Measurements from ENCODE around the gene CKS1B. TPM values are rescaled to one million over a fixed set of nuclear protein-coding genes. Genes with fewer than 3 reads are reported as not detected.
A peak's percentile ranks its signal among the peaks of the same experiment; 100 is the strongest.

CKS1B gene
- total RNA-seq, 3 donors from 2014 or later: 26.8 to 52.4 (median 29.3) TPM

GRCh38 chr1:154935749-154936554, 38.5 kb upstream of the CKS1B start:
- no peaks in the 10 kb centered on the region for H3K36me3 ChIP-seq (ENCODE audit: low read depth)
- ATAC-seq (no peak), DNase-seq (peak in 1 of 3 donors; percentile 65)
- no peak for TF ChIP-seq CTCF (IDR thresholded peaks at IDR 0.05)
- H3K9me3 ChIP-seq: no peaks in the 10 kb centered on the region
- intact Hi-C loops (cut with DNase I, micrococcal nuclease): no loop called here
- H3K4me1 ChIP-seq (ENCODE audit: low read depth): peaks cover 17% of the 10 kb centered on the region
- peak overlapping the region; percentile 38 for H3K4me3 ChIP-seq

- Histone ChIP-seq H3K36me3 (ENCODE audit: low read depth) (no peaks in the 10 kb centered on the region), H3K4me3 (peak within 1 kb of the TSS; percentile 38), H3K4me1 (ENCODE audit: low read depth) (peaks cover 10% of the 10 kb centered on the region), H3K9me3 (no peaks in the 10 kb centered on the region)
- intact Hi-C loops (cut with DNase I, micrococcal nuclease): no loop called here
- DNase-seq: peak; percentile 96 to 98 (median 97)
- peak; percentile 88 for ATAC-seq
- TF ChIP-seq CTCF (IDR thresholded peaks at IDR 0.05): no peak
Measured at GRCh38 chr1:154936555-154937084, 37.9 kb upstream of the CKS1B start, which contains the start of gene PMVK. Gene PMVK, minus strand, starts transcription at chr1:154936719. Its CDS starts 34 bp downstream, at chr1:154936685.

DNA sequence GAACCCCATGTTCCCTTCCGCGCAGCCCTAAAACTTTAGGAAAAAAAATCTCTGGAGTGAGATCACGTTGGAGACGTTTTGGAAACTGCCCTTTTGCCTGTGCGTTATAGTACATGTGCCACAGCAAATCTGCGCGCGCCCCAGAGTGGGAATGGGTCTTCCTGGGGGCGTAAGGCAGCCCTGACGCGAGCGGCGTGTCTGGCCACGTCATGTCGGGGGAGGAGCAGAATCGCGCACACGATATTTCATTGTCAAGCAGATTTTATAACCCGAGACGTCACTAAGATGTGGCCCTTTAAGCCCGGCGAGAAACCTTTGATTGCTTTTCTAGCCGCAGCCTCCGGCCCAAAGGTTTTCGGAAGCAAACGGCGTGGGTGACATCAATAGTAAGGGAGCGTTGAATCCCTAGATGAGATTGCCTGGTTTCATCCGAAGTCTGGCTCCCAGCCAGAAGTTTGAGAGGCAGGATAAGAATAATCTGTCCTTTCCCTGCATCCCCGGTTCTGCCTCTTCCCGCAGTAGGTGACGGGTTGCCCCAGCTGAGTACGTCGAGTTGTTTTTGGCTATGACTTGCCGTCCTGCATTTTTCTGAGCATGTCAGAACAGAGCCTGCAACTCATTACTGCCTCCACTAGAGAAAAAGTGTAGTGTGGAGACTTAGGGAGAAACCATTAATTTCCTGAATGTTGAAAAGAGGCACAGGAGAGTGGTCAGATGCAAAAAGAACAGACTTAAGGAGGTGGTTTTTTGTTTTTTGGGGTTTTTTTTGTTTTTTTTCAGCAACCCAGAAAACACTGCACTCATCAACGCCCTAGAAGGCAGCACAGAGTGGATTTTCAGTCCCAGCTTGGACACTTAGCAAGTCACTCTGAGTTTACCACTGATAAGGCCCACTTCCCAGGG, 37.1 kb upstream of the CKS1B start:
- Histone ChIP-seq H3K4me3 (peak overlapping the region; percentile 38), H3K9me3 (no peaks in the 10 kb centered on the region), H3K4me1 (ENCODE audit: low read depth) (peaks cover 6% of the 10 kb centered on the region), H3K36me3 (ENCODE audit: low read depth) (no peaks in the 10 kb centered on the region)
- DNase-seq (peak; percentile 91 to 95 (median 93)), ATAC-seq (peak; percentile 82)
- intact Hi-C loops (cut with DNase I, micrococcal nuclease): no loop called here
- no peak for TF ChIP-seq CTCF (IDR thresholded peaks at IDR 0.05)

DNA sequence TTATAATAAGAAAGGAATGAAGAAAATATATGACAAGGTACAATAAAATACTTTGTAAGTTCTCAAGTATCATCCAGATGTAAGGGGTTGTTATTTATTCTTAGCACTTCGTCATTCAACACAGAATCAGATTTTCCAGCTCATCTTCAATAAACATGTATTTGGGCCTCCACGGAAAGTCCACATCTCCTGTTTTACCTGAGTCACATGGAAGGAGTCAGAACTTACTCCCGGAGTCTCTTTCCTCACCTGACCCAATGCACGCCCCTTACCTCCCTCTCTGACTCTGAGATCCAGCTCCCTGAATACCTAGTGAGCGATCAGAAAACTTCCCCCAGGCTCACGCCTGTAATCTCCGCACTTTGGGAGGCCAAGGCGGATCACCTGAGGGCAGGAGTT, 36.5 kb upstream of the CKS1B start:
- Histone ChIP-seq H3K36me3 (ENCODE audit: low read depth) (no peaks in the 10 kb centered on the region), H3K9me3 (no peaks in the 10 kb centered on the region), H3K4me1 (ENCODE audit: low read depth) (peaks cover 6% of the 10 kb centered on the region), H3K4me3 (no peak overlapping the region)
- DNase-seq (no peak), ATAC-seq (no peak)
- intact Hi-C loops (cut with DNase I, micrococcal nuclease): no loop called here
- no peak for TF ChIP-seq CTCF (IDR thresholded peaks at IDR 0.05)

DNA sequence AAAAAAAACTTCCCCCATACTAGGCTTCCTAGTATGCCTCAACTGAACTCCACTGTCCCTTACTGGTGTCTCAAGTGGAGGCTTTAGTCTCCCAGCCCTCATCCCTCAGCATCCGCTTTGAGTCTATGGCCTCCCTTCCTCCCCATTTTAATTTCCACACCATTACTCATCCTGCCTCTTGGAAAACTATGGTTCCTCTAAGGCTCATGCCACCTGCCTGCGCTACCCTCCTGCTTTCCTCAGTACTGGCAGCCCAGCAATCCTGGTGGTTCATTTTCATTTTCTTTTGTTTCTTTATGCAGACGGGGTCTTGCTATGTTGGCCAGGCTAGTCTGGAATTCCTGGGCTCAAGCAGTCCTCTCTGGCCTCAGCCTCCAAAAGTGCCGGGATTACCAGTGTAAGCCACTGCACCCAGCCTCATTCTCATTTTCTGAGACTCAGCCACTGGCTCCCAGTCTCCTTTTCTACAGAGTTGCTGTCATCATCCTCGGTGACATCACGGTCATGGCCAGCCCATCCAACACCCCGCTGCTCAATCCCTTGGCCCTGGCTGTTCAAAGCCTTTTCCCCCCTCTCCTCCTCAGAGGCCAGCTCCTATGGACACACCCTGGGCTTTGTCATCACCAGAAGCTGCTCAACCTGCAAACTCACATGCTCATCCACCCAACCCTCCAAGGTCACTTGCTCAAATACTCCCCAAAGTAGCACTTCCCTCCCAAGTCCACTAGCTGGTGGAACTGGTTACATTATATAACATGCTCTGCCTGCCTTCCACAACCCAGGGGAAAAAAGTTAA, 35.7 kb upstream of the CKS1B start:
- Histone ChIP-seq H3K9me3 (no peaks in the 10 kb centered on the region), H3K4me1 (ENCODE audit: low read depth) (peaks cover 11% of the 10 kb centered on the region), H3K36me3 (ENCODE audit: low read depth) (no peaks in the 10 kb centered on the region), H3K4me3 (no peak overlapping the region)
- intact Hi-C loops (cut with DNase I, micrococcal nuclease): no loop called here
- ATAC-seq (no peak), DNase-seq (no peak)
- TF ChIP-seq CTCF (IDR thresholded peaks at IDR 0.05): no peak
